Keratinocyte (primary cell): ENCODE measurements around the gene FKBP14.

Experiments
- EZH2 ChIP-seq: IDR thresholded peaks from one replicate; pipeline ENCODE4 v1.6.1; 2012; ENCODE audit warnings: inconsistent platforms, mild to moderate bottlenecking, low read length, moderate library complexity
- TF ChIP-seq, protein P1 (sequence below), 3 experiments: IDR thresholded peaks in 1 of 3; conservative IDR thresholded peaks in 1 of 3; optimal IDR thresholded peaks in 1 of 3; 2 replicates in 2 of 3; 3 replicates in 1 of 3; pipeline versions ENCODE3 to v1.5.1; 2011; ENCODE audit warnings: low read length in 3 of 3, mild to moderate bottlenecking in 3 of 3, moderate library complexity in 2 of 3, control low read depth in 1 of 3, inconsistent platforms in 1 of 3; ENCODE audit not compliant: insufficient read depth in 2 of 3; ENCODE audit errors: extremely low read depth in 1 of 3

DNA sequence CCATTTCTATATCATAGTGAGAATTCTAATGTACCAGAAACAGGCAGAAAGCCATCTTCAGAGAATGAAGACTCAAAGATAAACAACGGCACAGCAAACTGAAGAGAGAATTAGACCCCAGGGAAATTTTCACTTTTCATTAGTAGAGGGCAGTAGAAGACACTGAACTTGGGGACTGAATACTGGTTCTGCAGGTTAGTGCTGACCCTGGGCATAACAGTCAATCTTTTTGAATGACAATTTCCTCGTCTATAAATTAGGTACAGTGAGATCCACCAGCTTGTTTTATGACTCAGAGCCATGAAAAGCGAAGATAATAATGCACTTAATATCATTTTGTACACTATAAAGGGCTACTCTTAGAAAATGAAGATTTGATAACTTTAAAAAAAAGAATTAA is 13.7 kb downstream of the FKBP14 start:
- TF ChIP-seq, protein P1, sequence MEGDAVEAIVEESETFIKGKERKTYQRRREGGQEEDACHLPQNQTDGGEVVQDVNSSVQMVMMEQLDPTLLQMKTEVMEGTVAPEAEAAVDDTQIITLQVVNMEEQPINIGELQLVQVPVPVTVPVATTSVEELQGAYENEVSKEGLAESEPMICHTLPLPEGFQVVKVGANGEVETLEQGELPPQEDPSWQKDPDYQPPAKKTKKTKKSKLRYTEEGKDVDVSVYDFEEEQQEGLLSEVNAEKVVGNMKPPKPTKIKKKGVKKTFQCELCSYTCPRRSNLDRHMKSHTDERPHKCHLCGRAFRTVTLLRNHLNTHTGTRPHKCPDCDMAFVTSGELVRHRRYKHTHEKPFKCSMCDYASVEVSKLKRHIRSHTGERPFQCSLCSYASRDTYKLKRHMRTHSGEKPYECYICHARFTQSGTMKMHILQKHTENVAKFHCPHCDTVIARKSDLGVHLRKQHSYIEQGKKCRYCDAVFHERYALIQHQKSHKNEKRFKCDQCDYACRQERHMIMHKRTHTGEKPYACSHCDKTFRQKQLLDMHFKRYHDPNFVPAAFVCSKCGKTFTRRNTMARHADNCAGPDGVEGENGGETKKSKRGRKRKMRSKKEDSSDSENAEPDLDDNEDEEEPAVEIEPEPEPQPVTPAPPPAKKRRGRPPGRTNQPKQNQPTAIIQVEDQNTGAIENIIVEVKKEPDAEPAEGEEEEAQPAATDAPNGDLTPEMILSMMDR (optimal IDR thresholded peaks at IDR 0.05 in 1 of 3, IDR thresholded peaks at IDR 0.05 in 1 of 3, conservative IDR thresholded peaks at IDR 0.05 in 1 of 3; ENCODE audit: extremely low read depth in 1 of 3, insufficient read depth in 2 of 3, low read length in 3 of 3): no peak
- no peak for TF ChIP-seq EZH2
